ENCODE data around the gene EPHA4.

Gene EPHA4

GRCh38 chr2:221596192-221596591 lies 24.1 kb upstream of the EPHA4 start:
- peak; percentile 57 for DNase-seq (ENCODE audit: low read depth)
- no peak for TF ChIP-seq CTCF (conservative IDR thresholded peaks at IDR 0.05; ENCODE audit: low read length)
- H3K4me3 ChIP-seq (ENCODE audit: low read length): no peak overlapping the region

- DNase-seq (ENCODE audit: low read depth): no peak
- no peak overlapping the region for H3K4me3 ChIP-seq (ENCODE audit: low read length)
- no peak for TF ChIP-seq CTCF (conservative IDR thresholded peaks at IDR 0.05; ENCODE audit: low read length)
Observed at GRCh38 chr2:221590861-221591365, 18.8 kb upstream of the EPHA4 start.

GRCh38 chr2:221589696-221590095 lies 17.6 kb upstream of the EPHA4 start:
- no peak overlapping the region for H3K4me3 ChIP-seq (ENCODE audit: low read length)
- DNase-seq (ENCODE audit: low read depth): no peak
- TF ChIP-seq CTCF (conservative IDR thresholded peaks at IDR 0.05; ENCODE audit: low read length): no peak

- DNase-seq (ENCODE audit: low read depth): no peak
- no peak overlapping the region for H3K4me3 ChIP-seq (ENCODE audit: low read length)
- TF ChIP-seq CTCF (conservative IDR thresholded peaks at IDR 0.05; ENCODE audit: low read length): no peak
Observed at GRCh38 chr2:221588306-221588985, 16.3 kb upstream of the EPHA4 start.

- no peak for DNase-seq (ENCODE audit: low read depth)
- H3K4me3 ChIP-seq (ENCODE audit: low read length): no peak overlapping the region
- TF ChIP-seq CTCF (conservative IDR thresholded peaks at IDR 0.05; ENCODE audit: low read length): no peak
Observed at GRCh38 chr2:221581986-221582385, 9.9 kb upstream of the EPHA4 start.

- TF ChIP-seq CTCF (conservative IDR thresholded peaks at IDR 0.05; ENCODE audit: low read length): no peak
- peak overlapping the region; percentile 77 for H3K4me3 ChIP-seq (ENCODE audit: low read length)
- DNase-seq (ENCODE audit: low read depth): no peak
Observed at GRCh38 chr2:221574231-221574570, 2.1 kb upstream of the EPHA4 start.

- peak; percentile 57 for DNase-seq (ENCODE audit: low read depth)
- H3K4me3 ChIP-seq (ENCODE audit: low read length): peak overlapping the region; percentile 77
- peak; percentile 78 for TF ChIP-seq CTCF (conservative IDR thresholded peaks at IDR 0.05; ENCODE audit: low read length)
Observed at GRCh38 chr2:221573430-221574230, 1.5 kb upstream of the EPHA4 start.

All from AG10803 (cell line).